ENCODE results near the gene PPIB. TPM values are rescaled to one million over a fixed set of nuclear protein-coding genes. Genes with fewer than 3 reads are reported as not detected.
"Not testable (repeated sequence)": the region's sequence is repeated elsewhere in the genome, so short reads cannot be mapped to it uniquely, and the experiment has no call there.

Gene PPIB
- total RNA-seq, 1 donor from 2014 or later: 928 TPM

GRCh38 chr15:64110950-64111678 lies 51.7 kb downstream of the PPIB start:
- no peak for DNase-seq (ENCODE audit: low read depth, low spot score)

GRCh38 chr15:64110108-64110701 lies 52.6 kb downstream of the PPIB start:
- not testable (repeated sequence) for DNase-seq (ENCODE audit: low read depth, low spot score)

GRCh38 chr15:64107337-64107736 lies 55.5 kb downstream of the PPIB start:
- no peak for DNase-seq (ENCODE audit: low read depth, low spot score)

Other genes with a start within 250 kb of the PPIB start
- 3.2 and 5.3 TPM in 2 replicates for gene DAPK2, start 116.5 kb downstream of the PPIB start, total RNA-seq
- gene CIAO2A, start 69.2 kb downstream of the PPIB start, total RNA-seq: 61.6 and 66.7 TPM in 2 replicates
- gene SNX1, start 67.0 kb downstream of the PPIB start, total RNA-seq: 48.5 and 71.7 TPM in 2 replicates
- 1.3 and 3.6 TPM in 2 replicates for gene SNX22, start 11.3 kb downstream of the PPIB start, total RNA-seq
- gene CSNK1G1, start 193.2 kb upstream of the PPIB start, total RNA-seq: 21.2 and 35.3 TPM in 2 replicates
- gene PCLAF, start 218.4 kb upstream of the PPIB start, total RNA-seq: 37.7 and 49.8 TPM in 2 replicates
- gene TRIP4, start 224.8 kb upstream of the PPIB start, total RNA-seq: 12.1 and 14.5 TPM in 2 replicates